Type B pancreatic cell (in vitro differentiated cells): ENCODE measurements around the gene PRDM16. TPM values are rescaled to one million over a fixed set of nuclear protein-coding genes. Genes with fewer than 3 reads are reported as not detected.

Source experiments
- DNase-seq: peaks from one replicate; pipeline ENCODE4 v3.0.0; 2021; ENCODE audit warnings: mixed read lengths; ENCODE audit not compliant: unreplicated experiment; ENCODE audit errors: extremely low spot score
- H3K27ac Mint-ChIP-seq: 2 replicates; pipeline ENCODE4 v1.8.0; 2021; ENCODE audit warnings: mild to moderate bottlenecking, mixed read lengths
- H3K27me3 Mint-ChIP-seq: 2 replicates; pipeline ENCODE4 v1.8.0; 2021; ENCODE audit warnings: mixed read lengths
- H3K36me3 Mint-ChIP-seq: 2 replicates; pipeline ENCODE4 v1.8.0; 2021; ENCODE audit warnings: mixed read lengths
- H3K4me1 Mint-ChIP-seq: one replicate; pipeline ENCODE4 v1.8.0; 2021; ENCODE audit warnings: mixed read lengths; ENCODE audit not compliant: unreplicated experiment
- H3K4me3 Mint-ChIP-seq: 2 replicates; pipeline ENCODE4 v1.8.0; 2021; ENCODE audit warnings: mild to moderate bottlenecking, mixed read lengths
- H3K9me3 Mint-ChIP-seq: 2 replicates; pipeline ENCODE4 v1.8.0; 2021; ENCODE audit warnings: mixed read lengths
- CTCF ChIP-seq: fragments of 200-600 bp; sonication (generic); conservative IDR thresholded peaks from 2 replicates; pipeline ENCODE4 v1.5.0; 2021; ENCODE audit warnings: antibody characterized with exemption, mild to moderate bottlenecking
- total RNA-seq: library from RNA; stranded (reverse); gene quantifications from 2 replicates; pipeline ENCODE4 v1.2.1, GENCODE V29; 2021; ENCODE audit warnings: low replicate concordance

PRDM16 gene
- total RNA-seq, 1 donor from 2014 or later = 23.6 TPM

GRCh38 chr1:3277623-3278022, 208.6 kb downstream of the PRDM16 start:
- Mint-ChIP-seq H3K9me3 (no peaks in the 10 kb centered on the region), H3K36me3 (no peaks in the 10 kb centered on the region), H3K27me3 (peaks cover 25% of the 10 kb centered on the region), H3K4me1 (peaks cover 22% of the 10 kb centered on the region), H3K4me3 (no peak overlapping the region), H3K27ac (no peak overlapping the region)
- TF ChIP-seq CTCF = no peak
- DNase-seq = no peak

GRCh38 chr1:3278416-3279181, 209.6 kb downstream of the PRDM16 start:
- Mint-ChIP-seq H3K27ac (no peak overlapping the region), H3K4me3 (no peak overlapping the region), H3K36me3 (no peaks in the 10 kb centered on the region), H3K4me1 (peaks cover 22% of the 10 kb centered on the region), H3K9me3 (no peaks in the 10 kb centered on the region), H3K27me3 (peaks cover 24% of the 10 kb centered on the region)
- DNase-seq = no peak
- no peak for TF ChIP-seq CTCF

GRCh38 chr1:3279182-3279470, 210.1 kb downstream of the PRDM16 start:
- no peak overlapping the region for H3K4me3 Mint-ChIP-seq
- DNase-seq = no peak
- H3K4me1 Mint-ChIP-seq = peaks cover 21% of the 10 kb centered on the region
- H3K27ac Mint-ChIP-seq = no peak overlapping the region
- no peaks in the 10 kb centered on the region for H3K9me3 Mint-ChIP-seq
- no peak for TF ChIP-seq CTCF
- no peaks in the 10 kb centered on the region for H3K36me3 Mint-ChIP-seq
- peaks cover 25% of the 10 kb centered on the region for H3K27me3 Mint-ChIP-seq

GRCh38 chr1:3281735-3282134, 212.7 kb downstream of the PRDM16 start:
- no peak overlapping the region for H3K27ac Mint-ChIP-seq
- peaks cover 15% of the 10 kb centered on the region for H3K4me1 Mint-ChIP-seq
- H3K4me3 Mint-ChIP-seq = no peak overlapping the region
- no peaks in the 10 kb centered on the region for H3K36me3 Mint-ChIP-seq
- TF ChIP-seq CTCF = no peak
- peaks cover 22% of the 10 kb centered on the region for H3K27me3 Mint-ChIP-seq
- no peak for DNase-seq
- no peaks in the 10 kb centered on the region for H3K9me3 Mint-ChIP-seq

DNA sequence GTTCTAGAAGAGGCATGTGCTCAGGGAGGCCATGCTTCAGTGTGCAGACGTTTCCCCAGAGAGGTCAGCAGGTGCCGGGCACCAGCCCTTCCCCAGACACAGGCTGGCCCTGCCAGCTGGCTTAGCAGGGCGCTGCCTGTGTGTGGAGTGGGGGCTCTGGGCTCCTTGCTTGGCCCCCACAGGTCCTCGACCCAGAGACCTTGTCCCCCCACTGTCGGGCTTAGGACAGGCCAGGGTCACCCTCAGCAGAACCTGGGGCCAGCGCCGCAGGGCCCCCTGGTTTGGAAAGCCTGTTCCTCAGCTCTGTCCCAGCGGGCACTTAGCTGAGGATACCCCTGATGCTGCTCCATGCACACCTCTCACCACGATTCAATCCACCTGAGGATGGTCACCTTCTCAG, 213.2 kb downstream of the PRDM16 start:
- no peaks in the 10 kb centered on the region for H3K9me3 Mint-ChIP-seq
- DNase-seq = no peak
- H3K4me1 Mint-ChIP-seq = peaks cover 12% of the 10 kb centered on the region
- peaks cover 20% of the 10 kb centered on the region for H3K27me3 Mint-ChIP-seq
- TF ChIP-seq CTCF = no peak
- no peaks in the 10 kb centered on the region for H3K36me3 Mint-ChIP-seq
- no peak overlapping the region for H3K27ac Mint-ChIP-seq
- no peak overlapping the region for H3K4me3 Mint-ChIP-seq
